Sigmoid colon (tissue), 4 donors: ENCODE measurements around the gene IGFL1.
A peak's percentile ranks its signal among the peaks of the same experiment; 100 is the strongest.

Experiments
- CTCF ChIP-seq, 4 experiments: fragments of 450-650 bp in 3 of 4; fragments of 200-600 bp in 1 of 4; IDR thresholded peaks; one replicate each; pipeline ENCODE4 v1.5.1; 2016 to 2019; ENCODE audit warnings: antibody characterized with exemption in 4 of 4, mild to moderate bottlenecking in 3 of 4, moderate library complexity in 2 of 4
- POLR2AphosphoS5 ChIP-seq, 4 donors: sonication (generic); formaldehyde crosslinking; IDR thresholded peaks; one replicate each; pipeline ENCODE4 v1.6.1; 2017; ENCODE audit warnings: antibody characterized with exemption in 4 of 4

- peak; percentile 77 to 94 (median 82) for TF ChIP-seq CTCF (IDR thresholded peaks at IDR 0.05)
- no peak for TF ChIP-seq POLR2AphosphoS5 (IDR thresholded peaks at IDR 0.05)
Observed at GRCh38 chr19:46265217-46265828, 35.8 kb downstream of the IGFL1 start.
